ENCODE measurements around the gene PDGFC.

The PDGFC gene

DNA sequence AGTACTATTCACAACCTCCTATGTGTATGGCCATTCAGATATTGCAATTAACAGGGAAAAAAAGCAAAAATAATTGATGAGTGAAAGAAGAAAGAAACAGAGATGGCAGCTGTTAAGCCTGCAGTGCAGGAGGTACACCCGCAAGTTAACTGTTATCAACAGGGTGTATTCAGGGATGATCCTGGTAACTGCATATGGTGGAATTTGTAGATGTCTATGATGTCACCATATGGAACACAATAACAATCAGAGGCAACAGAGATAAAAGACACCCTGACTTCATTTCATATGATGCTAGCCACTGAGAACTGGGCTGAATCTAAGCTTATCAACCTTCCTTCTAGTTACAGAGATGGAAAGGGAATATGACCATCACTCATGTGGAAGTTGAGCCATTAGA is 96.5 kb downstream of the PDGFC start:
- no peaks in the 10 kb centered on the region for H4K20me1 ChIP-seq (ENCODE audit: insufficient read depth, low read length)
- no peaks in the 10 kb centered on the region for H3K9me3 ChIP-seq (ENCODE audit: low read length)
- H3K27me3 ChIP-seq (ENCODE audit: insufficient read depth, low read length) = no peaks in the 10 kb centered on the region
- no peak overlapping the region for H3K27ac ChIP-seq (ENCODE audit: low read depth, low read length, poor library complexity, severe bottlenecking)
- H3F3A ChIP-seq (ENCODE audit: insufficient read depth, low read length) = no peaks in the 10 kb centered on the region
- no peak overlapping the region for H3K9ac ChIP-seq (ENCODE audit: low read length)
- no peak overlapping the region for H2AFZ ChIP-seq (ENCODE audit: low read length)
- no peaks in the 10 kb centered on the region for H3K36me3 ChIP-seq (ENCODE audit: insufficient read depth, low read length)
- H3K4me1 ChIP-seq (ENCODE audit: insufficient read depth, low read length, severe bottlenecking) = no peaks in the 10 kb centered on the region
- H3K4me3 ChIP-seq (ENCODE audit: low read depth, low read length, poor library complexity, severe bottlenecking) = no peak overlapping the region
- H3K4me2 ChIP-seq (ENCODE audit: low read length) = no peak overlapping the region
- H3K9me2 ChIP-seq (ENCODE audit: low read depth, low read length) = no peaks in the 10 kb centered on the region
- TF ChIP-seq, protein P1, sequence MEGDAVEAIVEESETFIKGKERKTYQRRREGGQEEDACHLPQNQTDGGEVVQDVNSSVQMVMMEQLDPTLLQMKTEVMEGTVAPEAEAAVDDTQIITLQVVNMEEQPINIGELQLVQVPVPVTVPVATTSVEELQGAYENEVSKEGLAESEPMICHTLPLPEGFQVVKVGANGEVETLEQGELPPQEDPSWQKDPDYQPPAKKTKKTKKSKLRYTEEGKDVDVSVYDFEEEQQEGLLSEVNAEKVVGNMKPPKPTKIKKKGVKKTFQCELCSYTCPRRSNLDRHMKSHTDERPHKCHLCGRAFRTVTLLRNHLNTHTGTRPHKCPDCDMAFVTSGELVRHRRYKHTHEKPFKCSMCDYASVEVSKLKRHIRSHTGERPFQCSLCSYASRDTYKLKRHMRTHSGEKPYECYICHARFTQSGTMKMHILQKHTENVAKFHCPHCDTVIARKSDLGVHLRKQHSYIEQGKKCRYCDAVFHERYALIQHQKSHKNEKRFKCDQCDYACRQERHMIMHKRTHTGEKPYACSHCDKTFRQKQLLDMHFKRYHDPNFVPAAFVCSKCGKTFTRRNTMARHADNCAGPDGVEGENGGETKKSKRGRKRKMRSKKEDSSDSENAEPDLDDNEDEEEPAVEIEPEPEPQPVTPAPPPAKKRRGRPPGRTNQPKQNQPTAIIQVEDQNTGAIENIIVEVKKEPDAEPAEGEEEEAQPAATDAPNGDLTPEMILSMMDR (IDR thresholded peaks at IDR 0.05; ENCODE audit: low read length) = no peak
- TF ChIP-seq EZH2 (IDR thresholded peaks at IDR 0.05; ENCODE audit: borderline replicate concordance, low read length) = no peak
- H3K79me2 ChIP-seq (ENCODE audit: insufficient read depth, low read length) = no peaks in the 10 kb centered on the region

DNA sequence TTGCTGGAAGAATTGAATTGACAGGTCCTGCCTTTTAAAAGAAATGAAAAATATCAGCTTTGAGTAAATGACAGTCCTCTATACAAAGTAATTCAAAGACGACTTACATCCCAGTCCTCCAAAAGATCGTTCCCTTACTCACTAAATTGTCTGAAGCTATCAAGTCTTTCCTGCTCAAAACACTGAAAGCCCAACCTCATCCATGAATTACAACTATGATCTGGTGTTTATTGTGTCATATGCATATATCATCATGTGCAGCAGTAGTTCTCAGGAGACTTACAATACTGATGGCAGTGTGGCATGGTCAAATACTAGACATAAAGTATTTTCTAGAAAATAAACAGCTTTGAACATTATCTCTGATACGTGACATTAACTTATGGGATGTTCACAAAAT is 97.8 kb downstream of the PDGFC start:
- Histone ChIP-seq H3K79me2 (ENCODE audit: insufficient read depth, low read length) (no peaks in the 10 kb centered on the region), H3F3A (ENCODE audit: insufficient read depth, low read length) (no peaks in the 10 kb centered on the region)

DNA sequence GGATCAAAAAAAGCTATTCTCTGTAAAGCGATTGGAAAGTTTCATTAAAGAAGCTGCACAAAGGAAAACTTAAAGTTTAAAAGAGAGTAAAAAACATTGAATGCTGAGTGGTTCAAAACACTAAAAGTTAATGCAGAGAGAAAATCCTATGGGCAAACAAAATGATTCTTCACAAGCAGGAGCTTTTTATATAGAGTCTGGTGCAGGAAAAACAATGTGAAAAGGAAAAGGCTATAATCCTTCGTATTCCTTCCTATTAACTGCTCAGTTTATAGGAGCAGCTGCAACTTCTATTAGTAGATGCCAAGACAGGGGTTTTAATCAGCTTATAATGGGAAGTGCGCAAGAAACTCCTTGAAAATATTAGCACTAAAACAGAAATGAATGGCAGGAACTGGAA is 100.7 kb downstream of the PDGFC start:
- no peaks in the 10 kb centered on the region for H3K9me3 ChIP-seq (ENCODE audit: low read length)
- no peak overlapping the region for H3K9ac ChIP-seq (ENCODE audit: low read length)
- H3K27ac ChIP-seq (ENCODE audit: low read depth, low read length, poor library complexity, severe bottlenecking) = no peak overlapping the region
- no peak overlapping the region for H3K4me2 ChIP-seq (ENCODE audit: low read length)
- no peaks in the 10 kb centered on the region for H3K9me2 ChIP-seq (ENCODE audit: low read depth, low read length)
- no peaks in the 10 kb centered on the region for H3K36me3 ChIP-seq (ENCODE audit: insufficient read depth, low read length)
- no peaks in the 10 kb centered on the region for H3F3A ChIP-seq (ENCODE audit: insufficient read depth, low read length)
- no peaks in the 10 kb centered on the region for H4K20me1 ChIP-seq (ENCODE audit: insufficient read depth, low read length)
- H3K4me3 ChIP-seq (ENCODE audit: low read depth, low read length, poor library complexity, severe bottlenecking) = no peak overlapping the region
- H3K4me1 ChIP-seq (ENCODE audit: insufficient read depth, low read length, severe bottlenecking) = no peaks in the 10 kb centered on the region
- H3K27me3 ChIP-seq (ENCODE audit: insufficient read depth, low read length) = no peaks in the 10 kb centered on the region
- H3K79me2 ChIP-seq (ENCODE audit: insufficient read depth, low read length) = no peaks in the 10 kb centered on the region
- TF ChIP-seq EZH2 (IDR thresholded peaks at IDR 0.05; ENCODE audit: borderline replicate concordance, low read length) = no peak
- TF ChIP-seq, protein P1 (IDR thresholded peaks at IDR 0.05; ENCODE audit: low read length) = no peak
- H2AFZ ChIP-seq (ENCODE audit: low read length) = no peak overlapping the region

More for the DNA sequence above, 97.8 kb downstream of the PDGFC start:
- Histone ChIP-seq H3K4me1 (ENCODE audit: insufficient read depth, low read length, severe bottlenecking) (no peaks in the 10 kb centered on the region), H4K20me1 (ENCODE audit: insufficient read depth, low read length) (no peaks in the 10 kb centered on the region), H2AFZ (ENCODE audit: low read length) (no peak overlapping the region), H3K9ac (ENCODE audit: low read length) (no peak overlapping the region), H3K4me2 (ENCODE audit: low read length) (no peak overlapping the region), H3K27me3 (ENCODE audit: insufficient read depth, low read length) (no peaks in the 10 kb centered on the region), H3K9me3 (ENCODE audit: low read length) (no peaks in the 10 kb centered on the region), H3K9me2 (ENCODE audit: low read depth, low read length) (no peaks in the 10 kb centered on the region), H3K4me3 (ENCODE audit: low read depth, low read length, poor library complexity, severe bottlenecking) (no peak overlapping the region), H3K27ac (ENCODE audit: low read depth, low read length, poor library complexity, severe bottlenecking) (no peak overlapping the region), H3K36me3 (ENCODE audit: insufficient read depth, low read length) (no peaks in the 10 kb centered on the region)
- no peak for TF ChIP-seq EZH2 (IDR thresholded peaks at IDR 0.05; ENCODE audit: borderline replicate concordance, low read length)
- TF ChIP-seq, protein P1 (IDR thresholded peaks at IDR 0.05; ENCODE audit: low read length) = no peak

Measured in OCI-LY1 (cell line).